Gastrocnemius medialis (tissue), 4 donors: ENCODE data around the gene GNG7. TPM values are rescaled to one million over a fixed set of nuclear protein-coding genes. Genes with fewer than 3 reads are reported as not detected.
A peak's percentile ranks its signal among the peaks of the same experiment; 100 is the strongest.

Source experiments
- ATAC-seq, 2 donors: fragments of 150-250 bp; one replicate each; pipeline ENCODE4 v1.9.1; 2016
- DNase-seq, 2 donors: peaks; one replicate each; pipeline ENCODE4 v3.0.0-alpha.2; 2019
- H3K27ac ChIP-seq, 4 donors: fragments of 200-600 bp; sonication (generic); 1 replicate in 1 of 4; 2 replicates in 3 of 4; pipeline ENCODE4 v1.5.1; 2016 to 2018; ENCODE audit warnings: mild to moderate bottlenecking in 2 of 4, moderate library complexity in 1 of 4
- H3K27me3 ChIP-seq, 3 donors: fragments of 200-600 bp; sonication (generic) in 2 of 3; 1 replicate in 1 of 3; 2 replicates in 2 of 3; pipeline versions ENCODE4 v1.5.1 to v1.6.0; 2016 to 2019; ENCODE audit warnings: mild to moderate bottlenecking in 1 of 3, moderate library complexity in 1 of 3
- H3K36me3 ChIP-seq, 2 donors: fragments of 200-600 bp; sonication (generic) in 1 of 2; one replicate each; pipeline ENCODE4 v1.5.1; 2017 to 2018
- H3K4me1 ChIP-seq, 2 donors: fragments of 200-600 bp; sonication (generic) in 1 of 2; one replicate each; pipeline ENCODE4 v1.5.1; 2016 to 2017; ENCODE audit warnings: mild to moderate bottlenecking in 2 of 2
- H3K4me3 ChIP-seq, 4 donors: fragments of 200-600 bp; sonication (generic) in 3 of 4; 1 replicate in 1 of 4; 2 replicates in 3 of 4; pipeline ENCODE4 v1.5.1; 2016 to 2019; ENCODE audit warnings: mild to moderate bottlenecking in 2 of 4
- H3K9me3 ChIP-seq, 3 donors: fragments of 200-600 bp; sonication (generic) in 2 of 3; 1 replicate in 1 of 3; 2 replicates in 2 of 3; pipeline ENCODE4 v1.5.1; 2016 to 2019
- CTCF ChIP-seq, 5 experiments: fragments of 450-650 bp in 3 of 5; fragments of 200-600 bp in 2 of 5; sonication (generic) in 2 of 5; IDR thresholded peaks in 4 of 5; conservative IDR thresholded peaks in 1 of 5; 1 replicate in 4 of 5; 2 replicates in 1 of 5; pipeline ENCODE4 v1.5.1; 2016 to 2019; ENCODE audit warnings: antibody characterized with exemption in 5 of 5, mild to moderate bottlenecking in 3 of 5, moderate library complexity in 3 of 5
- POLR2A ChIP-seq, 2 donors: fragments of 450-650 bp; IDR thresholded peaks; one replicate each; pipeline ENCODE4 v1.6.1; 2017; ENCODE audit warnings: antibody characterized with exemption in 2 of 2, mild to moderate bottlenecking in 2 of 2, moderate library complexity in 2 of 2
- in situ Hi-C, 4 donors: fragments of 200-750 bp; cut with MboI; loops; one replicate each; pipeline versions ENCODE4 v1.15.0 to v1.8.0; 2017; ENCODE audit warnings: low sequenced_read_pairs in 4 of 4
- intact Hi-C: fragments of 100-400 bp; cut with DNase I; formaldehyde crosslinking; loops from one replicate; pipeline ENCODE4 v1.15.1; 2023; ENCODE audit warnings: low total_unique reads
- total RNA-seq, 4 donors: library from RNA; depleted of rRNA; stranded (reverse); fragments of >200 nt; gene quantifications; one replicate each; pipeline versions ENCODE4 v1.1.0 to v1.2.3, GENCODE V29; 2016

GNG7 gene
- total RNA-seq, 4 donors from 2014 or later = 0.46 to 1.1 (median 0.62) TPM

- DNase-seq = peak in 1 of 2 donors; percentile 40
- ATAC-seq = no peak
- in situ Hi-C loops = loop anchor here (10.0 kb wide), 2 partner anchors 142 to 152 kb away; partner anchors contain the start of gene GADD45B (in 3 of the 4)
Measured at GRCh38 chr19:2616741-2617392, 85.6 kb downstream of the GNG7 start.

GRCh38 chr19:2615782-2616181 is 86.7 kb downstream of the GNG7 start:
- Histone ChIP-seq H3K36me3 (no peaks in the 10 kb centered on the region), H3K4me3 (no peak overlapping the region), H3K27ac (no peak overlapping the region), H3K9me3 (no peaks in the 10 kb centered on the region), H3K27me3 (no peaks in the 10 kb centered on the region), H3K4me1 (peaks cover 5 to 6% of the 10 kb centered on the region in 2 donors)
- TF ChIP-seq CTCF (IDR thresholded peaks at IDR 0.05 in 4 of 5, conservative IDR thresholded peaks at IDR 0.05 in 1 of 5) = no peak
- intact Hi-C loops (no loop called here), in situ Hi-C loops (loop anchor here (10.0 kb wide), 2 partner anchors 141 to 151 kb away; partner anchors contain the start of gene GADD45B (in 3 of the 4))
- no peak for ATAC-seq
- DNase-seq = no peak

More at GRCh38 chr19:2616741-2617392, 85.6 kb downstream of the GNG7 start:
- Histone ChIP-seq H3K4me3 (no peak overlapping the region), H3K27ac (no peak overlapping the region), H3K9me3 (no peaks in the 10 kb centered on the region), H3K4me1 (peaks cover 5 to 10% of the 10 kb centered on the region in 2 donors), H3K27me3 (no peaks in the 10 kb centered on the region), H3K36me3 (no peaks in the 10 kb centered on the region)
- TF ChIP-seq CTCF (IDR thresholded peaks at IDR 0.05 in 4 of 5, conservative IDR thresholded peaks at IDR 0.05 in 1 of 5) = no peak
- peak in 1 of 2 donors; percentile 19 for TF ChIP-seq POLR2A (IDR thresholded peaks at IDR 0.05)
- intact Hi-C loops = no loop called here

- H3K36me3 ChIP-seq = no peaks in the 10 kb centered on the region
- H3K27me3 ChIP-seq = no peaks in the 10 kb centered on the region
- TF ChIP-seq POLR2A (IDR thresholded peaks at IDR 0.05) = no peak
- TF ChIP-seq CTCF (IDR thresholded peaks at IDR 0.05 in 4 of 5, conservative IDR thresholded peaks at IDR 0.05 in 1 of 5) = peak; percentile 31 to 79 (median 72)
- DNase-seq = no peak
- no peaks in the 10 kb centered on the region for H3K9me3 ChIP-seq
- in situ Hi-C loops = loop anchor here (10.0 kb wide), 2 partner anchors 139 to 149 kb away; partner anchors contain the start of gene GADD45B (in 3 of the 4)
- no peak overlapping the region for H3K4me3 ChIP-seq
- no peaks in the 10 kb centered on the region for H3K4me1 ChIP-seq
- no peak overlapping the region for H3K27ac ChIP-seq
- ATAC-seq = no peak
- intact Hi-C loops = loop anchor here (5.0 kb wide), 1 partner anchor 461 kb away; the partner anchor contains the start of gene AP3D1
Measured at GRCh38 chr19:2613507-2614295, 88.8 kb downstream of the GNG7 start.

- ATAC-seq (no peak), DNase-seq (no peak)
- no peak overlapping the region for H3K27ac ChIP-seq
- intact Hi-C loops (loop anchor here (5.0 kb wide), 1 partner anchor 460 kb away; the partner anchor contains the start of gene AP3D1), in situ Hi-C loops (loop anchor here (10.0 kb wide), 2 partner anchors 138 to 148 kb away; partner anchors contain the start of gene GADD45B (in 3 of the 4))
- H3K4me3 ChIP-seq = no peak overlapping the region
- no peaks in the 10 kb centered on the region for H3K27me3 ChIP-seq
- H3K36me3 ChIP-seq = no peaks in the 10 kb centered on the region
- no peaks in the 10 kb centered on the region for H3K4me1 ChIP-seq
- H3K9me3 ChIP-seq = no peaks in the 10 kb centered on the region
- TF ChIP-seq POLR2A (IDR thresholded peaks at IDR 0.05) = no peak
- TF ChIP-seq CTCF (IDR thresholded peaks at IDR 0.05 in 4 of 5, conservative IDR thresholded peaks at IDR 0.05 in 1 of 5) = no peak
Measured at GRCh38 chr19:2612619-2613249, 89.8 kb downstream of the GNG7 start.
